ENCODE measurements around the gene RALBP1.

DNA sequence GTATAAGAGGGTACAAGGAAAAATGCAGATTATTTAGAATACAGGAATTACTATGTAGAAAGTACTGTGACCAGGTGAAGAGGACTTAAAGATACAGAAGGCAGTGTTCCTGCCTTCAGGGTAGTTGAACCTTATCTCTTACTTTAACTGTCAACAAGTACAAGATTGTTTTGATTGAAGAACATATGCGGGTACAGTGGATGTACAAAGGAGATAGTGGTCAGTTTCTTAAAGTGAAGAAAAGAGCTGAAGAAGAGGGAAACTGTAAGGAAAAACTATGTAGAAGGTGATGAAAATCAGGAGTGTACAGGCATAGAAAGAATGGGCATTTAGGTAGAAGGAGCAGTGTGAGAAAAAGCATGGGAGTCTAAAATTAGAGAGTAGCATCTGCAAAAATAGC lies 2.2 kb downstream of the RALBP1 start:
- no peak for TF ChIP-seq EZH2 (IDR thresholded peaks at IDR 0.05)
- TF ChIP-seq POLR2AphosphoS5 (IDR thresholded peaks at IDR 0.05; ENCODE audit: borderline replicate concordance, low read depth, low read length): no peak

Data from SK-N-MC (cell line).